ENCODE data around the gene CABLES1. TPM values are rescaled to one million over a fixed set of nuclear protein-coding genes. Genes with fewer than 3 reads are reported as not detected.

Gene CABLES1
- polyA plus RNA-seq, 1 of the 3 experiments (the other 2 are of a cell fraction): 2.2 TPM

DNA sequence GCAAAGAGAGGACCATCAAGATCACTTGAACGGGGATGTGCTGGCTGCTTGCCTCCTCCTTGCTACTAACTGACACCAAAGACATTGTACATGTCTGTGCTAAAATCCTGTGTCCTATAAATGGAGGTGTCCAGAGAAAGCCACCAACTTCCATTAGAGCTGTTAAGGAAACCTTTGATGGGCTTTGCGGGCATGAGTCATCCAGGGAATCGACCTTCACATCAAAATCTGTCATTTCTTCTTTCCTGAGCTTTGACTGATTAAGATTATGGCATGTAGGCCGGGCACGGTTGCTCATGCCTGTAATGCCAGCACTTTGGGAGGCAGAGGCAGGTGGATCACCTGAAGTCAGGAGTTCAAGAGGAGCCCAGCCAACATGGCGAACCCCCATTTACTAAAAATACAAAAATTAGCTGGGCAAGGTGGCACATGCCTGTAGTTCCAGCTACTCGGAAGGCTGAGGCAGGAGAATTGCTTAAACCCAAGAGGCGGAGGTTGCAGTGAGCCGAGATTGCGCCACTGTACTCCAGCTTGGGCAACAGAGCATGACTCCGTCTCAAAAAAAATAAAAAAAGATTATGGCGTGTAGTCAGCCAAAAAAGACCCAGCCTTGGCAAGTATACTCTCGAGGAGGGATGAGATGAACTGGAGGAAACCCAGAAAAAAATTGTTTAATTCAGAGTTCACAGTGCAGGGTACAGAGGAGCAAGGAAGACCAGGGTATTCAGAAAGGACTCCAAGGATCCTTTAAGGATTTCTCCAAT, 115.8 kb downstream of the CABLES1 start:
- no peaks in the 10 kb centered on the region for H3K4me1 ChIP-seq (ENCODE audit: control insufficient read depth in 1 of 2, insufficient read depth in 2 of 2, low read depth in 1 of 2, low read length in 1 of 2)
- ChIA-PET POLR2A (no interaction called here), CTCF (no interaction called here)
- no peak for TF ChIP-seq TEAD4 (IDR thresholded peaks at IDR 0.05; ENCODE audit: borderline replicate concordance, insufficient read depth)
- no peak for TF ChIP-seq FOXJ3 (CRISPR knock-in tag; IDR thresholded peaks at IDR 0.05)
- TF ChIP-seq, protein P1, sequence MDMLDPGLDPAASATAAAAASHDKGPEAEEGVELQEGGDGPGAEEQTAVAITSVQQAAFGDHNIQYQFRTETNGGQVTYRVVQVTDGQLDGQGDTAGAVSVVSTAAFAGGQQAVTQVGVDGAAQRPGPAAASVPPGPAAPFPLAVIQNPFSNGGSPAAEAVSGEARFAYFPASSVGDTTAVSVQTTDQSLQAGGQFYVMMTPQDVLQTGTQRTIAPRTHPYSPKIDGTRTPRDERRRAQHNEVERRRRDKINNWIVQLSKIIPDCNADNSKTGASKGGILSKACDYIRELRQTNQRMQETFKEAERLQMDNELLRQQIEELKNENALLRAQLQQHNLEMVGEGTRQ (IDR thresholded peaks at IDR 0.05; ENCODE audit: borderline replicate concordance, low read depth, low read length): no peak
- TF ChIP-seq, protein P2, sequence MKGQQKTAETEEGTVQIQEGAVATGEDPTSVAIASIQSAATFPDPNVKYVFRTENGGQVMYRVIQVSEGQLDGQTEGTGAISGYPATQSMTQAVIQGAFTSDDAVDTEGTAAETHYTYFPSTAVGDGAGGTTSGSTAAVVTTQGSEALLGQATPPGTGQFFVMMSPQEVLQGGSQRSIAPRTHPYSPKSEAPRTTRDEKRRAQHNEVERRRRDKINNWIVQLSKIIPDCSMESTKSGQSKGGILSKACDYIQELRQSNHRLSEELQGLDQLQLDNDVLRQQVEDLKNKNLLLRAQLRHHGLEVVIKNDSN (IDR thresholded peaks at IDR 0.05; ENCODE audit: borderline replicate concordance, low read depth): no peak
- TF ChIP-seq, protein P3, sequence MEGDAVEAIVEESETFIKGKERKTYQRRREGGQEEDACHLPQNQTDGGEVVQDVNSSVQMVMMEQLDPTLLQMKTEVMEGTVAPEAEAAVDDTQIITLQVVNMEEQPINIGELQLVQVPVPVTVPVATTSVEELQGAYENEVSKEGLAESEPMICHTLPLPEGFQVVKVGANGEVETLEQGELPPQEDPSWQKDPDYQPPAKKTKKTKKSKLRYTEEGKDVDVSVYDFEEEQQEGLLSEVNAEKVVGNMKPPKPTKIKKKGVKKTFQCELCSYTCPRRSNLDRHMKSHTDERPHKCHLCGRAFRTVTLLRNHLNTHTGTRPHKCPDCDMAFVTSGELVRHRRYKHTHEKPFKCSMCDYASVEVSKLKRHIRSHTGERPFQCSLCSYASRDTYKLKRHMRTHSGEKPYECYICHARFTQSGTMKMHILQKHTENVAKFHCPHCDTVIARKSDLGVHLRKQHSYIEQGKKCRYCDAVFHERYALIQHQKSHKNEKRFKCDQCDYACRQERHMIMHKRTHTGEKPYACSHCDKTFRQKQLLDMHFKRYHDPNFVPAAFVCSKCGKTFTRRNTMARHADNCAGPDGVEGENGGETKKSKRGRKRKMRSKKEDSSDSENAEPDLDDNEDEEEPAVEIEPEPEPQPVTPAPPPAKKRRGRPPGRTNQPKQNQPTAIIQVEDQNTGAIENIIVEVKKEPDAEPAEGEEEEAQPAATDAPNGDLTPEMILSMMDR (IDR thresholded peaks at IDR 0.05): no peak
- no peak for TF ChIP-seq GATA2 (CRISPR knock-in tag; IDR thresholded peaks at IDR 0.05)
- TF ChIP-seq SIN3A (IDR thresholded peaks at IDR 0.05; ENCODE audit: borderline replicate concordance, low read depth, low read length): no peak
- H3K79me2 ChIP-seq (ENCODE audit: insufficient read depth): no peaks in the 10 kb centered on the region
- no peak for DNase-seq
- no peaks in the 10 kb centered on the region for H3F3A ChIP-seq (replicated peaks; ENCODE audit: insufficient read depth)
- WGBS (ENCODE audit: low lambda C conversion rate): 89% methylated on average over 12 of the region's 13 CpGs
- no peak overlapping the region for H3K4me3 ChIP-seq (ENCODE audit: low read depth in 2 of 2, low read length in 1 of 2)
- H2AFZ ChIP-seq (ENCODE audit: low read depth): no peak overlapping the region
- no peaks in the 10 kb centered on the region for H4K20me1 ChIP-seq (ENCODE audit: insufficient read depth)
- H3K36me3 ChIP-seq (replicated peaks in 1 of 2; ENCODE audit: control insufficient read depth in 1 of 2, insufficient read depth in 2 of 2, low read length in 1 of 2): peaks cover 0 to 14% of the 10 kb centered on the region in 2 experiments
- no peak overlapping the region for H3K9ac ChIP-seq
- no peak overlapping the region for H3K27ac ChIP-seq (ENCODE audit: low read depth in 2 of 2, low read length in 1 of 2)
- no peaks in the 10 kb centered on the region for H3K9me2 ChIP-seq
- H3K9me3 ChIP-seq: no peaks in the 10 kb centered on the region
- H3K4me2 ChIP-seq: no peak overlapping the region
- H3K27me3 ChIP-seq (ENCODE audit: insufficient read depth): no peaks in the 10 kb centered on the region

DNA sequence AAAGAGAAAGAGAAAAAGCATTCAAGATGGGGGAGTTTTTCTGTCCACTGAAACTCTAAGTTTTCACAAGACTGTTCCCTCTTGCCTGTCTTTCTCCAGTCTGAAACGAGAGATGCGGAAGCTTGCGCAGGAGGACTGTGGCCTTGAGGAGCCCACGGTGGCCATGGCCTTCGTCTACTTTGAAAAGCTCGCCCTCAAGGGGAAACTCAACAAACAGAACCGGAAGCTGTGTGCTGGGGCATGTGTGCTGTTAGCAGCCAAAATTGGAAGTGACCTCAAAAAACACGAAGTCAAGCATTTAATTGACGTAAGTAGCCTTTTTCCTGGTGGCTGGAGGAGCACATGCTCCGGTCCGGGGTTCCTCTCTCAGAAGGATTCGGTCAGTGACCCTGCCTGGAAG, 118.3 kb downstream of the CABLES1 start:
- TF ChIP-seq, protein P4, sequence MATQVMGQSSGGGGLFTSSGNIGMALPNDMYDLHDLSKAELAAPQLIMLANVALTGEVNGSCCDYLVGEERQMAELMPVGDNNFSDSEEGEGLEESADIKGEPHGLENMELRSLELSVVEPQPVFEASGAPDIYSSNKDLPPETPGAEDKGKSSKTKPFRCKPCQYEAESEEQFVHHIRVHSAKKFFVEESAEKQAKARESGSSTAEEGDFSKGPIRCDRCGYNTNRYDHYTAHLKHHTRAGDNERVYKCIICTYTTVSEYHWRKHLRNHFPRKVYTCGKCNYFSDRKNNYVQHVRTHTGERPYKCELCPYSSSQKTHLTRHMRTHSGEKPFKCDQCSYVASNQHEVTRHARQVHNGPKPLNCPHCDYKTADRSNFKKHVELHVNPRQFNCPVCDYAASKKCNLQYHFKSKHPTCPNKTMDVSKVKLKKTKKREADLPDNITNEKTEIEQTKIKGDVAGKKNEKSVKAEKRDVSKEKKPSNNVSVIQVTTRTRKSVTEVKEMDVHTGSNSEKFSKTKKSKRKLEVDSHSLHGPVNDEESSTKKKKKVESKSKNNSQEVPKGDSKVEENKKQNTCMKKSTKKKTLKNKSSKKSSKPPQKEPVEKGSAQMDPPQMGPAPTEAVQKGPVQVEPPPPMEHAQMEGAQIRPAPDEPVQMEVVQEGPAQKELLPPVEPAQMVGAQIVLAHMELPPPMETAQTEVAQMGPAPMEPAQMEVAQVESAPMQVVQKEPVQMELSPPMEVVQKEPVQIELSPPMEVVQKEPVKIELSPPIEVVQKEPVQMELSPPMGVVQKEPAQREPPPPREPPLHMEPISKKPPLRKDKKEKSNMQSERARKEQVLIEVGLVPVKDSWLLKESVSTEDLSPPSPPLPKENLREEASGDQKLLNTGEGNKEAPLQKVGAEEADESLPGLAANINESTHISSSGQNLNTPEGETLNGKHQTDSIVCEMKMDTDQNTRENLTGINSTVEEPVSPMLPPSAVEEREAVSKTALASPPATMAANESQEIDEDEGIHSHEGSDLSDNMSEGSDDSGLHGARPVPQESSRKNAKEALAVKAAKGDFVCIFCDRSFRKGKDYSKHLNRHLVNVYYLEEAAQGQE (IDR thresholded peaks at IDR 0.05; ENCODE audit: low read depth, low read length): no peak
- TF ChIP-seq POLR2AphosphoS5 (IDR thresholded peaks at IDR 0.05; ENCODE audit: low read depth, low read length) (no peak), MEF2A (IDR thresholded peaks at IDR 0.05; ENCODE audit: borderline replicate concordance, low read depth) (no peak), FOSL2 (IDR thresholded peaks at IDR 0.05; ENCODE audit: borderline replicate concordance, low read depth) (no peak), NRF1 (IDR thresholded peaks at IDR 0.05; ENCODE audit: low read depth, low read length) (no peak), TAF1 (IDR thresholded peaks at IDR 0.05; ENCODE audit: borderline replicate concordance, low read depth, low read length) (no peak)
- WGBS (ENCODE audit: low lambda C conversion rate): 93% methylated on average over 12 of the region's 12 CpGs
- Histone ChIP-seq H2AFZ (ENCODE audit: low read depth) (no peak overlapping the region), H3K9ac (no peak overlapping the region), H3K9me2 (no peaks in the 10 kb centered on the region), H3K4me1 (ENCODE audit: control insufficient read depth in 1 of 2, insufficient read depth in 2 of 2, low read depth in 1 of 2, low read length in 1 of 2) (peaks cover 3 to 12% of the 10 kb centered on the region in 2 experiments; a peak in 3 of 4 replicates), H3F3A (replicated peaks; ENCODE audit: insufficient read depth) (peaks cover 16% of the 10 kb centered on the region), H3K4me2 (no peak overlapping the region), H3K4me3 (ENCODE audit: low read depth in 2 of 2, low read length in 1 of 2) (no peak overlapping the region), H3K27ac (ENCODE audit: low read depth in 2 of 2, low read length in 1 of 2) (no peak overlapping the region), H3K9me3 (no peaks in the 10 kb centered on the region), H3K79me2 (ENCODE audit: insufficient read depth) (no peaks in the 10 kb centered on the region), H3K36me3 (replicated peaks in 1 of 2; ENCODE audit: control insufficient read depth in 1 of 2, insufficient read depth in 2 of 2, low read length in 1 of 2) (peaks cover 0 to 14% of the 10 kb centered on the region in 2 experiments), H3K27me3 (ENCODE audit: insufficient read depth) (no peaks in the 10 kb centered on the region), H4K20me1 (ENCODE audit: insufficient read depth) (no peaks in the 10 kb centered on the region)
- DNase-seq: no peak
- CTCF ChIA-PET: no interaction called here
- POLR2A ChIA-PET: no interaction called here
